GM18508 (cell line): Measurements from ENCODE around the gene DNAAF5.

Source experiments
- ATAC-seq: cut with Tn5 transposase; IDR thresholded peaks from one replicate; pipeline ENCODE4 v1.9.1; 2021; ENCODE audit warnings: moderate number of reproducible peaks; ENCODE audit not compliant: insufficient read depth, unreplicated experiment

Gene DNAAF5

GRCh38 chr7:703049-703448 lies 23.4 kb upstream of the DNAAF5 start:
- no peak for ATAC-seq

GRCh38 chr7:706721-707120 lies 19.8 kb upstream of the DNAAF5 start:
- no peak for ATAC-seq

- no peak for ATAC-seq
These were observed 19.1 kb upstream of the DNAAF5 start for GRCh38 chr7:707296-708000.

GRCh38 chr7:710161-710560 lies 16.3 kb upstream of the DNAAF5 start:
- no peak for ATAC-seq

GRCh38 chr7:711093-711921 lies 15.2 kb upstream of the DNAAF5 start:
- ATAC-seq = no peak

- no peak for ATAC-seq
These were observed 14.5 kb upstream of the DNAAF5 start for GRCh38 chr7:711922-712380.

GRCh38 chr7:712381-713138 lies 13.9 kb upstream of the DNAAF5 start:
- no peak for ATAC-seq

- ATAC-seq = no peak
These were observed 13.4 kb upstream of the DNAAF5 start for GRCh38 chr7:713139-713457.

- no peak for ATAC-seq
These were observed 12.8 kb upstream of the DNAAF5 start for GRCh38 chr7:713488-714230.

- ATAC-seq = no peak
These were observed 12.2 kb upstream of the DNAAF5 start for GRCh38 chr7:714251-714671.

- ATAC-seq = no peak
These were observed 10.3 kb upstream of the DNAAF5 start for GRCh38 chr7:716222-716621.

GRCh38 chr7:716636-717035 lies 9.9 kb upstream of the DNAAF5 start:
- no peak for ATAC-seq

GRCh38 chr7:721619-722248 lies 4.8 kb upstream of the DNAAF5 start:
- ATAC-seq = no peak

- ATAC-seq = no peak
These were observed 3.0 kb upstream of the DNAAF5 start for GRCh38 chr7:723541-723940.

- ATAC-seq = no peak
These were observed 2.2 kb upstream of the DNAAF5 start for GRCh38 chr7:724298-724697.

GRCh38 chr7:725223-726005 lies 1.1 kb upstream of the DNAAF5 start:
- no peak for ATAC-seq

GRCh38 chr7:726854-727103 lies 280 bp downstream of the DNAAF5 start:
- ATAC-seq = no peak

GRCh38 chr7:727104-727805 lies 756 bp downstream of the DNAAF5 start, which contains the start of gene PRKAR1B:
TSS of gene PRKAR1B (minus strand) at chr7:727281. CDS start at chr7:711505, 15,776 bp downstream.
- ATAC-seq = no peak
